HG03378 (cell line): ENCODE results near the gene ALG6.

ENCODE experiments used
- ATAC-seq: cut with Tn5 transposase; IDR thresholded peaks from one replicate; pipeline ENCODE4 v1.9.1; 2021; ENCODE audit warnings: mild to moderate bottlenecking, moderate library complexity; ENCODE audit not compliant: unreplicated experiment

ALG6 gene

GRCh38 chr1:63487336-63488065 lies 120.1 kb downstream of the ALG6 start:
- no peak for ATAC-seq
